HL-60 (cell line): ENCODE data around the gene MICU2.

Experiments used
- DNase-seq, 2 experiments: peaks; one replicate each; pipeline ENCODE4 v3.0.0-alpha.2; 2010 to 2020; ENCODE audit warnings: low read depth in 1 of 2, low spot score in 1 of 2
- H3K27ac ChIP-seq: fragments of 250-450 bp; sonication (Bioruptor Pico); replicated peaks from 2 replicates; pipeline ENCODE4 v1.5.1; 2020; ENCODE audit warnings: mild to moderate bottlenecking, moderate library complexity
- H3K27me3 ChIP-seq: fragments of 250-450 bp; sonication (Bioruptor Pico); 2 replicates; pipeline ENCODE4 v1.5.1; 2021; ENCODE audit warnings: mild to moderate bottlenecking, moderate library complexity; ENCODE audit not compliant: insufficient read depth, poor library complexity, severe bottlenecking
- H3K4me3 ChIP-seq: replicated peaks from 2 replicates; pipeline ENCODE4 v1.5.1; 2011; ENCODE audit warnings: mild to moderate bottlenecking, control low read depth, low read length; ENCODE audit not compliant: insufficient read depth
- CTCF ChIP-seq: IDR thresholded peaks from one replicate; pipeline ENCODE4 v1.5.1; 2011; ENCODE audit warnings: low read length, control low read depth, inconsistent platforms; ENCODE audit not compliant: insufficient read depth
- GABPA ChIP-seq: IDR thresholded peaks from 2 replicates; pipeline ENCODE4 v1.6.1; 2012; ENCODE audit warnings: low read depth
- POLR2AphosphoS5 ChIP-seq: IDR thresholded peaks from 2 replicates; pipeline ENCODE4 v1.6.1; 2012; ENCODE audit warnings: low read depth
- REST ChIP-seq: IDR thresholded peaks from 2 replicates; pipeline ENCODE4 v1.6.1; 2012; ENCODE audit warnings: low read depth; ENCODE audit not compliant: insufficient replicate concordance
- SPI1 ChIP-seq: IDR thresholded peaks from 2 replicates; pipeline ENCODE4 v1.6.1; 2012; ENCODE audit warnings: low read depth, mild to moderate bottlenecking, borderline replicate concordance

The MICU2 gene

GRCh38 chr13:21538280-21538679, 65.7 kb downstream of the MICU2 start:
- DNase-seq = no peak
- Histone ChIP-seq H3K4me3 (no peak overlapping the region), H3K27me3 (no peaks in the 10 kb centered on the region)

GRCh38 chr13:21537105-21537504, 66.9 kb downstream of the MICU2 start:
- no peak overlapping the region for H3K4me3 ChIP-seq
- H3K27ac ChIP-seq = no peak overlapping the region
- no peak for TF ChIP-seq SPI1
- no peak for DNase-seq
- no peaks in the 10 kb centered on the region for H3K27me3 ChIP-seq

More at GRCh38 chr13:21538280-21538679, 65.7 kb downstream of the MICU2 start:
- no peak overlapping the region for H3K27ac ChIP-seq
- no peak for TF ChIP-seq SPI1
- no peak for TF ChIP-seq GABPA
- no peak for TF ChIP-seq CTCF
- TF ChIP-seq REST = no peak
- TF ChIP-seq POLR2AphosphoS5 = no peak

GRCh38 chr13:21534760-21535159, 69.2 kb downstream of the MICU2 start:
- Histone ChIP-seq H3K27me3 (no peaks in the 10 kb centered on the region), H3K4me3 (no peak overlapping the region), H3K27ac (no peak overlapping the region)
- no peak for TF ChIP-seq POLR2AphosphoS5
- no peak for TF ChIP-seq REST
- no peak for TF ChIP-seq CTCF
- no peak for TF ChIP-seq SPI1
- TF ChIP-seq GABPA = no peak
- no peak for DNase-seq

- no peaks in the 10 kb centered on the region for H3K27me3 ChIP-seq
- no peak overlapping the region for H3K4me3 ChIP-seq
- TF ChIP-seq POLR2AphosphoS5 = no peak
- TF ChIP-seq REST = no peak
- no peak for TF ChIP-seq CTCF
- no peak overlapping the region for H3K27ac ChIP-seq
- DNase-seq = no peak
Measured at GRCh38 chr13:21531455-21531854, 72.5 kb downstream of the MICU2 start.
